ENCODE data around the gene ALX4.

GRCh38 chr11:44212128-44212527 lies 97.8 kb downstream of the ALX4 start:
- TF ChIP-seq CTCF (IDR thresholded peaks at IDR 0.05): no peak
- no peak for TF ChIP-seq POLR2A (IDR thresholded peaks at IDR 0.05)
